Activated T-cell treated with anti-CD3 and anti-CD28 coated beads, Interleukin-2, amount 50 U/mL, for 1 hour (primary cell): ENCODE data around the gene ARHGAP10.

Source experiments
- DNase-seq: peaks from one replicate; pipeline ENCODE4 v3.0.0-alpha.2; 2020

ARHGAP10 gene

DNA sequence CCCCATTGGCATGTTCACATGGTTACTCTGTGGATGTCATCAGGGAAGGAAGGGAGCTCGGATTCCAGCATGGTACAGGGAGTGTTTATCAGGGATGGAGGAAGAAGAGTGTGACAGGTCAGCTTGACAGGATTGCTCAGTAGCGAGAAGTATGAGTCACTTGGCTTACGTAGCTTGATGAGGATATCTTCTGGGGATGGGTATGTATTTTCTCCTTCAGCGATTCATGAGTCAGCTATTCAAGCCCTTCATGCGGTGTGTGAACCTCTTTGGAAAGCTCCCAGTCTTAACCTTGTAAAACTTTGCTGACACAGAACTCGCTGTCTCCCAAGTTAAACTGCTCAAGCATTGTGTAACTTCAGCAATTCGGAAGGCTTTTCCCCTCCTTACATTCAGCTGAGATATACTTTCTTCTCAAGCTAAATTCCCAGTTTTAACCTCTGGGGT, 275.4 kb downstream of the ARHGAP10 start:
- DNase-seq = no peak

- no peak for DNase-seq
Observed at GRCh38 chr4:148007792-148008191, 275.9 kb downstream of the ARHGAP10 start.

DNA sequence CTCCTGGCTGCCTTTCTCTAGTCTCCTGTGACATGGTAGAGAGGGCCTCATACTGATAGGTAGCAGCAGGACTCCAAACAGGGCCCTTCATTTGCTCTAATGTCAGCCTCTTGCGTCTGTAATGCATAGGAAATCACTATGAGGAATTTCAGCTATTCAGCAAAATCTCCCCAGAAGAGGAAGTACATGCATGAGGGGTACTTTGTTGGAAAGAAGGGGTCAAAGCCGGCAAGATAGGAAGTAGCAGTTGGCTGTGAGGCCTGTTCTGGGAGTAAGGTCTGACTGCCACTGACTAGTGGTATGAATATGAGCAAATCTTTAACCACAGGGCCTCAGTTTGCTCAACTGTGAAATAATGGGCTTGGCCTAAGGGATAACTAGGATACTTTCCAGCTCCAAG, 283.2 kb downstream of the ARHGAP10 start:
- DNase-seq = no peak

DNA sequence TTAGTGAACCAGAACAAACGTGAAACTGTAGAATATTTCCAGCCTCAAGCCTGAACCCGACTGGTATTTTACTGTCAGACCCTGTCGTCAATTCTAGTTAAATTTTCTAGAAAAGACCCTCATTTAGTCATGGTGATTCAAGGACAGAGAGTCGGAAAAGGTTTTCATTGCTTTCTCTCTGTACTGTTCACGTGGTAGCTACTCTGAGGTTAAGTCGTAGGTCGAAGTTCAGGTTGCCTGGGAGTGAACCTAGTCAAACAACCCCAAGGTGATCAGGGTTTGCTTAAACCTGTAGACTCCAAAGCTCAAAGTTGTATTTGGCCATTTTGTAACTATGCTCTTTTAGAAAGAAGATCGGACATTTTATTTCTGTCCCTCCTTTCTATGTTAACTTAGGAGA, 283.6 kb downstream of the ARHGAP10 start:
- no peak for DNase-seq

- DNase-seq = no peak
Observed at GRCh38 chr4:148016063-148016637, 284.3 kb downstream of the ARHGAP10 start.

- no peak for DNase-seq
Observed at GRCh38 chr4:148017801-148018200, 285.9 kb downstream of the ARHGAP10 start.

DNA sequence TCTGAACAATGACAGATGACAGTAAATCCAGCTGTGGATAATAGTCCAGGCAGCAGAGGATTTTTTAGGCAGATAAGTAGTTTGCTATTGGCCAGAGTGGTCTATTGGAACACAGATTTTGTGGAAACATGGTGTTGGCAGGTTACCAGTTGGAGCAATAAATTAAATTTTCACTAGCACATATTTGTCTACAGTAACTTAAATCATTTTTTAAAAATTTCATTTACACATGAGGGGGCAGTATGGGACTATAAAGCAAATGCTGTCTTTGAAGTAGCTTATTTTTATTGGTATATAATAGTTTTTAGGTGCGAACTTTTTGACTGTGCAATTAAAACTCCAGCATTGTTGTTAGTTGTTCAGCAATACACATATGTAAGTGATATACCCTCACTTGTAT, 289.8 kb downstream of the ARHGAP10 start:
- DNase-seq = no peak

GRCh38 chr4:148022975-148023374, 291.1 kb downstream of the ARHGAP10 start:
- no peak for DNase-seq

DNA sequence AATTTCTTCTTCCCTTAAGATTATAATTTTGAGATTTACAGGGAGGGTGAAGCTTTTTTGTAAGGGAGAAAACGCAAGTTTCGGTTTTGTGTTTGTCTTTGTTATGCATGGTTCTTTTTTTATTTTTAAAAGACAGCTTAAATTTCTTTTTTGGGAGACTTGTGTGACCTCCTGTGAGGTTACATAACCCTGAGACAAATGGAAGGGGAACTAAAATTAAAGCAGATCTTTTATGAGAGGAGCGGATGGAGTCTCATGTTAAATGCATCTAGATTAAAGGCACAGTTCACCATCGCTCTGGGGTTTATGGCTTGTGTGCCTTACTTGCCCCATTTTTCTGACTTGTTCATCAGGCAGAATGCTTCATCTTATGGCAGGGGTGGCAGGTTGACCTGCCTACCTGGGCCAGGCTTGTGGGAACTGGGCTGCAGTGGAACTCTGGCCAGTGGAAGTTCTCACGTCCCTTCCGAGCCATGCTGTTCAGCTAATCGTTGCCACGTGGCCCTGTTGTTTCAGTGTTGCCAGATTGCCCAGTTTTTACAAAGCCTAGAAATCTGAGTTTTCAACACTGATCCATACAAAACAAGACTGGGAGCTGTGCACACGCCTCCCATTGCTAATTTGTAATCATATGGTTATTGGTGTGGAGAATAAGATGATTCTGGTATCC, 291.8 kb downstream of the ARHGAP10 start:
- no peak for DNase-seq

- no peak for DNase-seq
Observed at GRCh38 chr4:148025981-148026380, 294.1 kb downstream of the ARHGAP10 start.

- DNase-seq = no peak
Observed at GRCh38 chr4:148027201-148027600, 295.3 kb downstream of the ARHGAP10 start.

GRCh38 chr4:148029781-148030180, 297.9 kb downstream of the ARHGAP10 start:
- DNase-seq = no peak

GRCh38 chr4:148030193-148030873, 298.4 kb downstream of the ARHGAP10 start:
- DNase-seq = no peak

GRCh38 chr4:148034813-148035212, 302.9 kb downstream of the ARHGAP10 start:
- no peak for DNase-seq

DNA sequence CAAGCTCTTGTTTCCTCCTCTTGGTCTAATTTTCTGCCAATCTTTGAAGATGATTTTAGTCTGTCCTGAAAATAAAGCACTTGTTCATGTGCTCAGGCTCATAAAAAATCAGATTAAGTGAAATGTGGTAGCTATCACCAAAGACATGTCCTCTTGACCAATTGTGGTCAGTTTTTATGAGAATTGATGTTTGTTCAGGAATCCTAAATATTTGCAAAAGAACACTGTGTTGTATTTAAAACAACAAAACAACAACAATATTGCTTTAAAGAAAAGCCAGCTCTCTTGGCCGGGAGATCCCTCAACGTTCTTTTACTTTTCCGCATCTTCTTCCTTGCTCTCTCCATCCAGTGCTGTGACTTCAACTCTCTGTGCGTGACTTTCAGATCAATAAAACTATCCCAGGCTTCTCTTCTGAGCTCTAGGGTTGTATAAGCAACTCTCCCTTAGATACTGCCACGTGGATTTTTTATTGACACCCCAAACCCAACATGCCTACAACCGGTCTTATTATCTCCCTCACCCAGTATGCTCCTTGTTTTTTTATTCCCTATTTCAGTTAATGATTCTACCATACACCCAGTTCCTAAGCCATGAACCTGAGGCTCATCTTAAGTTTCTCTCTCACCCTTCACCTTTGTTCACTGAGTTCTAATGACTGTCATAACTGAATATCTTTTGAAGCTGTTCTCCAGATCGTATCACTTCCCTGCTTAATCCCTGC, 309.9 kb downstream of the ARHGAP10 start:
- no peak for DNase-seq

DNA sequence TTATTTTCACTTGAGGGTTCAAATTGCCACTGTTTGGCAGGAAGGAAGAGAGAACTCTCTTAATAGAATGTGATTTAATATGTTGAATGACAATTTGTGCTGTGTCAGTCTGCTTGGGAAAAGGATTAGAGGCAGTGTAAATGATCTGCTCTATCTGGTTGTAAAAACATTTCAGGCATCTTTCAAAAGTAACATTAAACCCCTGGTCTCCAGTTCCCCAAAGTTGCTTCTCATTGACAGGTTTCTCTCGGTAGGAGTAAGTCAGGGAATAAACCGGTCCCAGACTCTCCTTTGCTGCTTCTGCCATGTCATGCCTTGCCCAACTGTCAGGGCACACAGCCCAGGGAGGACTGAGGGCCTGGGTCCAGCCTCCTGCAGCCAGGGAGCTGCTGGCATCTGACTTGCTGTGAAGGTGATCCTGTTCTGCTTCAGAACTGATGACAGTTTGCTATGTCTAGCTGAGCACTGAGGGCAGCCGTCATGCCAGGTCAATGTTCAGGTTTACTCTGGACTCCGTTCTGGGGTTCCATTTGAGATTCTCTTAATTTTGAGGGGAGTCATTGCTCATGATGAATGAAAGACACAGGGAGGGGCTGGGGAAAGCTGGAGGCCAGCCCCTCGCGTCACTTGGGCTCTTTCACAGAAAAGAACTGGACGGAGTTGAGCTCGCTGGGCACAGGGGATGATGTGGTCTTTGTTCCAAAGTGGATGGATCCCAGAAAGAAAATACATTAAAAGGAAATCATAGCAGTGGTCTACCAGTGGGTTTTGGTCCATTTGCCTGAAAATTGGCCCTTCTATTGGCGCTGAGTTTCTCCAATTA, 312.4 kb downstream of the ARHGAP10 start:
- DNase-seq = no peak

GRCh38 chr4:148044912-148045352, 313.0 kb downstream of the ARHGAP10 start:
- no peak for DNase-seq

GRCh38 chr4:148048598-148048997, 316.7 kb downstream of the ARHGAP10 start:
- DNase-seq = no peak

DNA sequence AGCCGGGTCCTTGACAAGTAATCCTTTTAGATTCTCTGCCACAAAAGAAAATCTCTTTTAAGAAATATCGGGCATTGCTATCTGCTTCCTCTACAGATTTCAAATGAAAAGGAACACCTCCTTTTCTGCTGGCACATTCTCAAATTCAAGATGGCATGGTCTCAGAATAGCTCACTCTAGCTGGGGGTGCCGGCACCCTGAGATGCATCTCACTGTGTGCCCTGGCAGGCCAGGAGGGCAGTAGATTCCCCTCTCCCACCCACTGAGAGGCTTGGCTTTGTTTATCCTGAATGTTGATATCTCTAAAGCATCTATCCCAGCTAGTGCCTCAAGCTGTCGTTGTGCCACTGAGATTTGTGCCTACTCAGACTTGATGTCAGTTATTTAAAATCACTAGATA, 319.5 kb downstream of the ARHGAP10 start:
- no peak for DNase-seq

GRCh38 chr4:148052448-148052847, 320.6 kb downstream of the ARHGAP10 start:
- DNase-seq = no peak

- DNase-seq = no peak
Observed at GRCh38 chr4:148053298-148054003, 321.6 kb downstream of the ARHGAP10 start.

- DNase-seq = no peak
Observed at GRCh38 chr4:148054275-148054674, 322.4 kb downstream of the ARHGAP10 start.
